Measurements from ENCODE around the gene HLCS.
"Not testable (repeated sequence)": the region's sequence is repeated elsewhere in the genome, so short reads cannot be mapped to it uniquely, and the experiment has no call there.

Gene HLCS

DNA sequence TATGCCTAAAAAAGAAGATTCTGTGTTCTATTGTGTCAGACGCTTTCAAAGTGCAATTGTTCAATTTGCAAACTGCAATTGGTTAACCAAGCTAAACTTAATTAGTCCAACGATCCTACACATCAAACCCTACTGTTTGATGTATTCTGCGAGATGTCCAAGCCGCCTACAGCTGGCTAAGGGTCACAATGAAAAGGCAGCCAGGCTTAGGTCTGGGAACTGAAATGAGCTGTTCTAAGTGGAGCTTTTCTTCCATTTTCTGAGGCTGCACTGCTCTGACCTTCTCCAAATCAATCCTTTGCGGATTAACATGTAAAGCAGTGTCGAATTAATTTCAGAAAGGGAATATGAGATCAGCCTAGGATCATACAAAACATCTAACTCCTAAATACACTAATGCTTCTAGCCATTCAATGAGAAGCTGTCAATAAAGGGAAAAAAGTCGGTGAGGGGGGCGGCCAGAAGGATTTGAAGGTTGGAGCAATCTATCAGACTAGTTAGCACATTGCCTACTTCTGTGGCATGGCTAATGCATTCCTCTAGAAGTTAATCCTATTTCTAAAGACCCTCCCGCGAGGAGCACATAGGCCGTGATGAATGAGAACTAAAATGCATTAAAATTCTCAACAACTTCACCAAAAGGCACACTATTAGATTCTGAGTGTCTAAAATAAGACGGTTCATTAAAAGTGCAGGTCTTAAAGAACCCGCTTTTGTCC is 148.6 kb downstream of the HLCS start:
- Histone ChIP-seq H3K9ac (ENCODE audit: low read length) (no peak overlapping the region), H3F3A (ENCODE audit: insufficient read depth, low read length) (no peaks in the 10 kb centered on the region), H3K9me3 (replicated peaks; ENCODE audit: insufficient read depth, low read length) (no peaks in the 10 kb centered on the region), H3K4me2 (ENCODE audit: low read depth, low read length) (no peak overlapping the region), H3K79me2 (ENCODE audit: low read length) (no peaks in the 10 kb centered on the region), H3K27ac (ENCODE audit: low read length) (no peak overlapping the region), H3K4me3 (ENCODE audit: low read length) (no peak overlapping the region), H3K4me1 (ENCODE audit: low read length) (no peaks in the 10 kb centered on the region), H2AFZ (ENCODE audit: low read length) (no peak overlapping the region), H4K20me1 (ENCODE audit: insufficient read depth, low read length) (no peaks in the 10 kb centered on the region), H3K9me2 (replicated peaks; ENCODE audit: insufficient read depth, low read length) (no peaks in the 10 kb centered on the region), H3K27me3 (replicated peaks; ENCODE audit: insufficient read depth, low read length) (no peaks in the 10 kb centered on the region), H3K36me3 (replicated peaks; ENCODE audit: insufficient read depth, low read length) (no peaks in the 10 kb centered on the region)
- no peak for DNase-seq
- TF ChIP-seq EZH2phosphoT487 (IDR thresholded peaks at IDR 0.05; ENCODE audit: low read length) (no peak), EZH2 (optimal IDR thresholded peaks at IDR 0.05; ENCODE audit: low read depth, low read length) (no peak)
- TF ChIP-seq, protein P1, sequence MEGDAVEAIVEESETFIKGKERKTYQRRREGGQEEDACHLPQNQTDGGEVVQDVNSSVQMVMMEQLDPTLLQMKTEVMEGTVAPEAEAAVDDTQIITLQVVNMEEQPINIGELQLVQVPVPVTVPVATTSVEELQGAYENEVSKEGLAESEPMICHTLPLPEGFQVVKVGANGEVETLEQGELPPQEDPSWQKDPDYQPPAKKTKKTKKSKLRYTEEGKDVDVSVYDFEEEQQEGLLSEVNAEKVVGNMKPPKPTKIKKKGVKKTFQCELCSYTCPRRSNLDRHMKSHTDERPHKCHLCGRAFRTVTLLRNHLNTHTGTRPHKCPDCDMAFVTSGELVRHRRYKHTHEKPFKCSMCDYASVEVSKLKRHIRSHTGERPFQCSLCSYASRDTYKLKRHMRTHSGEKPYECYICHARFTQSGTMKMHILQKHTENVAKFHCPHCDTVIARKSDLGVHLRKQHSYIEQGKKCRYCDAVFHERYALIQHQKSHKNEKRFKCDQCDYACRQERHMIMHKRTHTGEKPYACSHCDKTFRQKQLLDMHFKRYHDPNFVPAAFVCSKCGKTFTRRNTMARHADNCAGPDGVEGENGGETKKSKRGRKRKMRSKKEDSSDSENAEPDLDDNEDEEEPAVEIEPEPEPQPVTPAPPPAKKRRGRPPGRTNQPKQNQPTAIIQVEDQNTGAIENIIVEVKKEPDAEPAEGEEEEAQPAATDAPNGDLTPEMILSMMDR (IDR thresholded peaks at IDR 0.05; ENCODE audit: low read length) = no peak

DNA sequence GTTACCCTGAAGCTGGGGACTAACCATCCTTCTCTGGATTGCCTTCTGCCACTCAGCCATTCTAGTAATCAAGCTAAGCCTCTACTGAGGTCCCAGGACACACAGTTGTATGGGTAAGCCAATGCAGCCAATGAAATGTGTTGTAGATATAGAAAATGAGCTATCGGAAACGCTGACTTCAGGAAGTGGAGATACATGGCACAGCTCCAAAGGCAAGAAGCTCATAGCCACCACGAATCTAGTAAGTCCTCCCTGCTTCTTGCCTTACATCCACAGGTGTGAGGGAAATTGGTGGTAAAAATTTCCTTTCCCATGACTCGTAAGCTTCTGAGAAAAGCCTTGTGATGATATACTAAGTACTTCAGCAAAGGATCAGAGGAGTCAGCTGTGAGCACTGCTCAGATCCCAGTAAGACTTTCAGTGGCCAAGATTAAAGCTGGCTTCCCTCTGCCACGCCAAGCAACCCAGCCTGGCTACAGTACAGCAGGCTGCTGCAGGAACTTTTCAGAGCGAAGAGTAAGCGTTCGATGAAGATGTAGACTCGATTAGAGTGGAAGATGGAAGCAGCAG is 149.8 kb downstream of the HLCS start:
- Histone ChIP-seq H4K20me1 (ENCODE audit: insufficient read depth, low read length) (no peaks in the 10 kb centered on the region), H3K9me3 (replicated peaks; ENCODE audit: insufficient read depth, low read length) (no peaks in the 10 kb centered on the region), H3K4me1 (ENCODE audit: low read length) (no peaks in the 10 kb centered on the region), H3K4me3 (ENCODE audit: low read length) (no peak overlapping the region), H3F3A (ENCODE audit: insufficient read depth, low read length) (no peaks in the 10 kb centered on the region), H3K9me2 (replicated peaks; ENCODE audit: insufficient read depth, low read length) (no peaks in the 10 kb centered on the region), H3K79me2 (ENCODE audit: low read length) (no peaks in the 10 kb centered on the region), H2AFZ (ENCODE audit: low read length) (no peak overlapping the region), H3K36me3 (replicated peaks; ENCODE audit: insufficient read depth, low read length) (no peaks in the 10 kb centered on the region), H3K4me2 (ENCODE audit: low read depth, low read length) (no peak overlapping the region), H3K27me3 (replicated peaks; ENCODE audit: insufficient read depth, low read length) (no peaks in the 10 kb centered on the region), H3K9ac (ENCODE audit: low read length) (no peak overlapping the region), H3K27ac (ENCODE audit: low read length) (no peak overlapping the region)
- DNase-seq = no peak
- TF ChIP-seq EZH2 (optimal IDR thresholded peaks at IDR 0.05; ENCODE audit: low read depth, low read length) = no peak
- no peak for TF ChIP-seq EZH2phosphoT487 (IDR thresholded peaks at IDR 0.05; ENCODE audit: low read length)
- TF ChIP-seq, protein P1 (IDR thresholded peaks at IDR 0.05; ENCODE audit: low read length) = no peak

DNA sequence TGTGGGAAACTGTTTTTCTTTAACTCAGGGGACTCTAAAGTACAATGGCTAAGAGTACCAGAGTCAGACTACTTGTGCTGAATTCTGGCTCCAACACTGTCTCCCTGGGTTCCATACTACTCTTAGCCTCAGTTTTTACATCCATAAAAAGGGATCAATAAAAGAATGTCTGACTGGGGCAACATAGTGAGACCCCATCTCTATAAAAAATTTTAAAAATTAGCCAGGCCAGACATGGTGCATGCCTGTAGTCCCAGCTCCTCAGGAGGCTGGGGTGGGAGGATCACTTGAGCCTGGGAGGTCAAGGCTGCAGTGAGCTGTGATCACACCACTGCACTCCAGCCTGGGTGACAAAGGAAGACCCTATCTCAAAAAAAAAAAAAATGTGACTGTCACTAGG is 150.4 kb downstream of the HLCS start:
- not testable (repeated sequence) for H3K4me1 ChIP-seq (ENCODE audit: low read length); H3K9me3 ChIP-seq (replicated peaks; ENCODE audit: insufficient read depth, low read length); H3K9me2 ChIP-seq (replicated peaks; ENCODE audit: insufficient read depth, low read length); H3K79me2 ChIP-seq (ENCODE audit: low read length); H3K27me3 ChIP-seq (replicated peaks; ENCODE audit: insufficient read depth, low read length); H3K36me3 ChIP-seq (replicated peaks; ENCODE audit: insufficient read depth, low read length); H2AFZ ChIP-seq (ENCODE audit: low read length); H3K27ac ChIP-seq (ENCODE audit: low read length); H3K4me2 ChIP-seq (ENCODE audit: low read depth, low read length); H3K4me3 ChIP-seq (ENCODE audit: low read length); DNase-seq; H3F3A ChIP-seq (ENCODE audit: insufficient read depth, low read length); H4K20me1 ChIP-seq (ENCODE audit: insufficient read depth, low read length); H3K9ac ChIP-seq (ENCODE audit: low read length)

DNA sequence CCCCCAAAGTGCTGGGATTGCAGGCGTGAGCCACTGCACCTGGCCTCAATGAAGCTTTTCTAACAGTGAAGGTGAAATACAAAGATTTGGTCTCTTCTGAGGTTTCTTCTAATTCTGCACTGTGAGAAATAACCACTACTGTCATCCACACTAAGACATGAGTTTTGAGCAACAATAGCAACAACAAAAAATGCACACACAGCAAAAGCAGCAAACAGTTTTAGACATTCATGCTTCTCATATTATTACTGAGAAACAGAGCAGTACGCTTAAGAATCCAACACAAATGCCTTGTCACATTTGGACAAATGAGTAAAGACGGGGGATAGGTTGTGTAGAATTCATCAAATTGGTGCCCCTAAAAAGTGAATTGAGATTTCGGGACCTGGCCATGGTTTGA is 151.2 kb downstream of the HLCS start:
- Histone ChIP-seq H3K27me3 (replicated peaks; ENCODE audit: insufficient read depth, low read length) (no peaks in the 10 kb centered on the region), H3F3A (ENCODE audit: insufficient read depth, low read length) (no peaks in the 10 kb centered on the region), H2AFZ (ENCODE audit: low read length) (no peak overlapping the region), H3K36me3 (replicated peaks; ENCODE audit: insufficient read depth, low read length) (no peaks in the 10 kb centered on the region), H3K4me3 (ENCODE audit: low read length) (no peak overlapping the region), H3K4me1 (ENCODE audit: low read length) (no peaks in the 10 kb centered on the region), H3K79me2 (ENCODE audit: low read length) (no peaks in the 10 kb centered on the region), H3K9ac (ENCODE audit: low read length) (no peak overlapping the region), H4K20me1 (ENCODE audit: insufficient read depth, low read length) (no peaks in the 10 kb centered on the region), H3K27ac (ENCODE audit: low read length) (no peak overlapping the region), H3K9me2 (replicated peaks; ENCODE audit: insufficient read depth, low read length) (no peaks in the 10 kb centered on the region), H3K4me2 (ENCODE audit: low read depth, low read length) (no peak overlapping the region), H3K9me3 (replicated peaks; ENCODE audit: insufficient read depth, low read length) (no peaks in the 10 kb centered on the region)
- DNase-seq = no peak
- no peak for TF ChIP-seq EZH2 (optimal IDR thresholded peaks at IDR 0.05; ENCODE audit: low read depth, low read length)
- TF ChIP-seq, protein P1 (IDR thresholded peaks at IDR 0.05; ENCODE audit: low read length) = no peak
